Upper lobe of right lung (tissue), 1 donor: Measurements from ENCODE around the gene CDKAL1. TPM values are rescaled to one million over a fixed set of nuclear protein-coding genes. Genes with fewer than 3 reads are reported as not detected.
A peak's percentile ranks its signal among the peaks of the same experiment; 100 is the strongest.

Source experiments
- ATAC-seq: fragments of 200-7000 bp; cut with Tn5 transposase; one replicate; pipeline ENCODE4 v1.9.1; 2020; ENCODE audit warnings: mild to moderate bottlenecking, moderate library complexity
- DNase-seq: peaks from one replicate; pipeline ENCODE4 v3.0.0-alpha.2; 2020
- H3K27ac ChIP-seq: fragments of 200-600 bp; one replicate; pipeline ENCODE4 v1.8.0; 2022
- H3K27me3 ChIP-seq: fragments of 200-600 bp; one replicate; pipeline ENCODE4 v1.8.0; 2022; ENCODE audit warnings: mild to moderate bottlenecking
- H3K36me3 ChIP-seq: fragments of 200-600 bp; one replicate; pipeline ENCODE4 v1.8.0; 2022
- H3K4me1 ChIP-seq: fragments of 200-600 bp; one replicate; pipeline ENCODE4 v1.8.0; 2022
- H3K4me3 ChIP-seq: fragments of 200-600 bp; one replicate; pipeline ENCODE4 v1.8.0; 2022; ENCODE audit warnings: mild to moderate bottlenecking
- H3K9me3 ChIP-seq: fragments of 200-600 bp; one replicate; pipeline ENCODE4 v1.8.0; 2022
- intact Hi-C: fragments of 100-400 bp; cut with DNase I; formaldehyde crosslinking; loops from one replicate; pipeline ENCODE4 v1.11.0; 2022
- total RNA-seq: library from RNA; stranded (reverse); fragmentation: NEBNext Ultra II Directional; extraction: Animal tissue kit (Norgen Biotek cat#: 25700); gene quantifications from one replicate; pipeline ENCODE4 v1.2.1, GENCODE V29; 2021
- TF ChIP-seq, protein P1 (sequence below): fragments of 200-600 bp; IDR thresholded peaks from one replicate; pipeline ENCODE4 v1.8.0; 2022; ENCODE audit warnings: antibody characterized with exemption
- donor health status: DM: no; HTN: yes; CAD: no; lungs with severe emphysema.

CDKAL1 gene
- total RNA-seq, 1 donor from 2014 or later, result 16.0 TPM

GRCh38 chr6:20911712-20912111 lies 377.5 kb downstream of the CDKAL1 start:
- Histone ChIP-seq H3K9me3 (no peaks in the 10 kb centered on the region), H3K4me1 (no peaks in the 10 kb centered on the region), H3K27me3 (no peaks in the 10 kb centered on the region), H3K27ac (no peak overlapping the region), H3K36me3 (no peaks in the 10 kb centered on the region), H3K4me3 (no peak overlapping the region)
- no peak for DNase-seq
- intact Hi-C loops, result no loop called here
- no peak for ATAC-seq
- TF ChIP-seq, protein P1, sequence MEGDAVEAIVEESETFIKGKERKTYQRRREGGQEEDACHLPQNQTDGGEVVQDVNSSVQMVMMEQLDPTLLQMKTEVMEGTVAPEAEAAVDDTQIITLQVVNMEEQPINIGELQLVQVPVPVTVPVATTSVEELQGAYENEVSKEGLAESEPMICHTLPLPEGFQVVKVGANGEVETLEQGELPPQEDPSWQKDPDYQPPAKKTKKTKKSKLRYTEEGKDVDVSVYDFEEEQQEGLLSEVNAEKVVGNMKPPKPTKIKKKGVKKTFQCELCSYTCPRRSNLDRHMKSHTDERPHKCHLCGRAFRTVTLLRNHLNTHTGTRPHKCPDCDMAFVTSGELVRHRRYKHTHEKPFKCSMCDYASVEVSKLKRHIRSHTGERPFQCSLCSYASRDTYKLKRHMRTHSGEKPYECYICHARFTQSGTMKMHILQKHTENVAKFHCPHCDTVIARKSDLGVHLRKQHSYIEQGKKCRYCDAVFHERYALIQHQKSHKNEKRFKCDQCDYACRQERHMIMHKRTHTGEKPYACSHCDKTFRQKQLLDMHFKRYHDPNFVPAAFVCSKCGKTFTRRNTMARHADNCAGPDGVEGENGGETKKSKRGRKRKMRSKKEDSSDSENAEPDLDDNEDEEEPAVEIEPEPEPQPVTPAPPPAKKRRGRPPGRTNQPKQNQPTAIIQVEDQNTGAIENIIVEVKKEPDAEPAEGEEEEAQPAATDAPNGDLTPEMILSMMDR, result no peak

- intact Hi-C loops, result no loop called here
- DNase-seq, result no peak
- H3K27ac ChIP-seq, result no peak overlapping the region
- ATAC-seq, result peak; percentile 66
- H3K4me3 ChIP-seq, result no peak overlapping the region
- H3K27me3 ChIP-seq, result no peaks in the 10 kb centered on the region
- H3K36me3 ChIP-seq, result no peaks in the 10 kb centered on the region
- no peaks in the 10 kb centered on the region for H3K4me1 ChIP-seq
- no peaks in the 10 kb centered on the region for H3K9me3 ChIP-seq
- TF ChIP-seq, protein P1, result no peak
Measured at GRCh38 chr6:20915156-20915555, 380.9 kb downstream of the CDKAL1 start.

DNA sequence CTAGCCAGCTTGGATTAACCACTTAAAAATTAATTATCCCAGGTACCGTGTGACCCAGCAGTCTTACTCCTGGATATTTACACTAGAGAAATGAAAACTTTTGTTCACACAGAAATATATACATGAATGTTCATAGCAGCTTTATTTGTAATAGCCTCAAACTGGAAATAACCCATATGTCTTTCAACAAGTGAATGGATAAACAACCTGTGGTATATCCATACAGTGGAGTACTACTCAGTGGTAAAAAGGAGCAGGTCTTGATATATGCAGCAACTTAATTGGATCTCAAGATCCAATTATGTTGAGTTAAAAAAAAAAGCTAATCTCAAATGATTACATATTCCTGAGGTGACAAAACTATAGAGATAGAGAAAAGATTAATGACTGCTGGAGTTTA lies 381.4 kb downstream of the CDKAL1 start:
- H3K4me1 ChIP-seq, result no peaks in the 10 kb centered on the region
- no peak overlapping the region for H3K27ac ChIP-seq
- TF ChIP-seq, protein P1, result no peak
- no peaks in the 10 kb centered on the region for H3K27me3 ChIP-seq
- H3K36me3 ChIP-seq, result no peaks in the 10 kb centered on the region
- no peak overlapping the region for H3K4me3 ChIP-seq
- intact Hi-C loops, result no loop called here
- DNase-seq (no peak), ATAC-seq (no peak)
- H3K9me3 ChIP-seq, result no peaks in the 10 kb centered on the region

DNA sequence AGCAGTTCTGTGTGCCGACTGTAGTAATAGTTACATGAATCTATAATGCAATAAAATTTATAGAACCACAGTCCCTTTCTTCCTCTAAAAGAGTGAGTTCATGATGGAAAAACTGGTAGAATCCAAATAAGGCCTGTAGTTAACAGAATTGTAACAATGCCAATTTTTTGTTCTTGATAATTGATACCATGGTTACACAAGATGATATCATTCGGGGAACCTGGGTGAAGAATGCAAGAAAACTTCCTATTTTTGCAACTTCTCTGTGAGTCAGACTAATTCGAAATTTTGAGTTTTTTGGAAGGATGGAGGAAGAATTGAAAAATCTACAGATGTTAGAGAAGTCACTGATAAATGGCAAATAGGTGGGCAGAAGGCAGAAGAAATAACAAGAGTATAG lies 381.8 kb downstream of the CDKAL1 start:
- DNase-seq (no peak), ATAC-seq (no peak)
- intact Hi-C loops, result no loop called here
- Histone ChIP-seq H3K36me3 (no peaks in the 10 kb centered on the region), H3K9me3 (no peaks in the 10 kb centered on the region), H3K27me3 (no peaks in the 10 kb centered on the region), H3K27ac (no peak overlapping the region), H3K4me1 (no peaks in the 10 kb centered on the region), H3K4me3 (no peak overlapping the region)
- TF ChIP-seq, protein P1, result no peak

DNA sequence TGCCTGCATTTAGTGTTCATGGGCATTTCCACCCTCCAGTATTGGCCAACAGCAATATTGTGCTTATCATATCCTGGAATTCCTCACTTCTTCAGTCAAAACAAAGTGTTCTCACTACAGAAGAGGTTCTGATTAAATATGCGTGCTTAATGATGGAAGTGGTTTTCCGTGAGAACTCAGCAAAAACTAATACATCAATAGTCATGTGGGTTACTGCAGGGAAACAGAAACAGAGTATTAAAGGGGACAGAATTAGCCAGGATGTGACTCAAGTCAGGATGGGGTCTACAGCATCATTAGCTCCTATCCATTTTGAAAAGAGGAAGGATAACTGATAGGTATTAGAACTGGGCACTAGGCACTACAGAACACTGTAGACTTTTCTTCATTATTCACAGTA lies 384.6 kb downstream of the CDKAL1 start:
- no peak overlapping the region for H3K4me3 ChIP-seq
- DNase-seq, result no peak
- H3K27ac ChIP-seq, result no peak overlapping the region
- TF ChIP-seq, protein P1, result no peak
- no peaks in the 10 kb centered on the region for H3K36me3 ChIP-seq
- no peaks in the 10 kb centered on the region for H3K9me3 ChIP-seq
- H3K27me3 ChIP-seq, result no peaks in the 10 kb centered on the region
- intact Hi-C loops, result no loop called here
- H3K4me1 ChIP-seq, result no peaks in the 10 kb centered on the region
- no peak for ATAC-seq

DNA sequence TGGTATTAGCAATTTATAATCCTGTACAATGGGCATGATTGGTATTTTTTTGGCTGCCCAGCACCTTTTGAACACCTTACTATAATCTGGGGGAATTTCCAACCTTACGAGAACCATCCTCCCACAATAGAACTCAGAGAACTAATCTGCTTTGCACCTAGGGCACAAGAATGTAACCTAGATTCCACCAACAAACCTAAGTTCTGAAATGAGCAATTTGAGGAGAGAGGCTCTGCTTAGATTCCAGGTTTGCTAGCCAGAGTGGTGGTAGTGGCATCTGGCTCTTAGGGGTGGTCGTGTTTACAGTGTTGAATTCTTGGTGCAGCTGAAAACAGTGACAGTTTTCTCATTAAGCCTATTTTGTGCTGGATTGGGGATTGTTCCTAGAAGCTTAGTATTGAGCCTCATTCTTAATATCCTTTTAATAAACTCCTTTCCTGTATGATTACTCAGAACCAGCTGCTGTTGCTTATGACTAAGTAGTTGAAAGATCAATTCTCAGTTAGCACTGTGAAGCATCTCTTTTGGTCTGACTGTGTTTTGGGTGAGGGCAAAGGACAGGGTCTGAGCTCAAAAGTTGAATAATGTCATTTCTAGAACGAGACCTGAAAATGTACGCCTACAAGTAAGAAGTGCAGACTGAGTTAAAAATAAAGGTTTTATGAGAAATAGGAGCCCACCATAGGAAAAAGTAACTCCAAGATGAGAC lies 385.6 kb downstream of the CDKAL1 start:
- Histone ChIP-seq H3K27me3 (no peaks in the 10 kb centered on the region), H3K4me1 (no peaks in the 10 kb centered on the region), H3K9me3 (no peaks in the 10 kb centered on the region), H3K27ac (no peak overlapping the region), H3K36me3 (no peaks in the 10 kb centered on the region), H3K4me3 (no peak overlapping the region)
- TF ChIP-seq, protein P1, result no peak
- intact Hi-C loops, result no loop called here
- DNase-seq (no peak), ATAC-seq (no peak)
